GM19324 (cell line): ENCODE results near the gene TXNDC12.
"Not testable (repeated sequence)": the region's sequence is repeated elsewhere in the genome, so short reads cannot be mapped to it uniquely, and the experiment has no call there.

Experiments used
- ATAC-seq: cut with Tn5 transposase; IDR thresholded peaks from one replicate; pipeline ENCODE4 v1.9.1; 2021; ENCODE audit warnings: mild to moderate bottlenecking, moderate library complexity; ENCODE audit not compliant: unreplicated experiment, low FRiP score

The TXNDC12 gene

DNA sequence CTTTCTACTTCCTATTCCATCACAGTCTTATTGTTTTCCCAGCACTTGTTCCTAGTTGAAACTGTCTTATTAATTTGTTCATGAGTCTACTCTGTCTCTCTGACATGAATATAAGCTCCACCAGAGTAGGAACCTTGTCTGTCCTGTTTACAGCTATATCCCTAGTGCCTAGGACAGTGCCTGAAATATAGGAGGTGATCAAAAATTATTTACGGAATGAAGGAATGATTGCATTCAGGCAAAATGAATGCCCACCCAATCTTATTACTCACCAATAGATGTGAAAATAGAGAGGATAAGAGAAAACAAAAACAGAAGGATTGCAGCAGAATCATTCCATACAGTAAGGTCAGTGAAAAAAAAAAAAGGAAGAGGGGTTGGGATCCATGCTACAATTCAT is 1.1 kb downstream of the TXNDC12 start:
- no peak for ATAC-seq

GRCh38 chr1:52049337-52049736 is 5.7 kb downstream of the TXNDC12 start:
- ATAC-seq = not testable (repeated sequence)

- ATAC-seq = not testable (repeated sequence)
Measured at GRCh38 chr1:52045666-52046195, 9.3 kb downstream of the TXNDC12 start.

DNA sequence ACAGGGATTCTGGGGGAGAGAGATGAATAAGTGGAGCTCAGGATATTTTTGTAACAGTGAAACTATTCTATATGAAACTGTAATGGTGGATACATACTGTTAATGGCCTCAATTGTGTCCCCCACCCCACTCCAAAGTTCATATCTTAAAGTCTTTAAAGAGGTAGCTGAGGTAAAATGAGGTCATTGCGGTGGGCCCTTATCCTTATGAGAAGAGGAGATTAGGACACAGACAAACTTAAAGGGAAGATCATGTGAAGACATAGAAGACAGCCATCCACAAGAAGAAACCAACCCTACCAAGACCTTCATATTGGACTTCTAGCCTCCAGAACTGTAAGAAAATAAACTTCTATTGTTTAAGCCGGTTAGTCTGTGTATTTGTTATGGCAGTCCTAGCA is 9.8 kb downstream of the TXNDC12 start:
- no peak for ATAC-seq

- no peak for ATAC-seq
Measured at GRCh38 chr1:52041551-52042185, 13.3 kb downstream of the TXNDC12 start.

GRCh38 chr1:52037909-52038308 is 17.1 kb downstream of the TXNDC12 start:
- ATAC-seq = no peak

- no peak for ATAC-seq
Measured at GRCh38 chr1:52037402-52037814, 17.6 kb downstream of the TXNDC12 start.

DNA sequence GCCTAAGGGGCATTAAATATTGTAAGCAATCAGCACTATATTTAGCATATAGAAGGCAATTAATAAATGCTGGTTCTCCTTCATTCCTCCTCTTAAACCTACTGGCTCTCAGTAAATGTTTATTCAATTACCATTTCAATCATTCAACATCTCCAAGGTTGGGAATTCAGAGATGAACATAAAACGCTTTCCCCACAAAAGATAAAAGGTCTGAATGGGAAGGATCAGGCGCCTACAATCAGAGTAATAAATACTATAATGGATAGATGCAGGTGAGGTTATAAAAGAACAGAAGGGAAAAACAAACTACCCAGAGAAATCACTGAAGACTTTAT is 21.0 kb downstream of the TXNDC12 start:
- ATAC-seq = no peak

- no peak for ATAC-seq
Measured at GRCh38 chr1:52033190-52034049, 21.6 kb downstream of the TXNDC12 start, which contains the start of gene KTI12. Gene KTI12 (minus strand): TSS chr1:52033810. CDS start chr1:52033761, 49 bp downstream.

DNA sequence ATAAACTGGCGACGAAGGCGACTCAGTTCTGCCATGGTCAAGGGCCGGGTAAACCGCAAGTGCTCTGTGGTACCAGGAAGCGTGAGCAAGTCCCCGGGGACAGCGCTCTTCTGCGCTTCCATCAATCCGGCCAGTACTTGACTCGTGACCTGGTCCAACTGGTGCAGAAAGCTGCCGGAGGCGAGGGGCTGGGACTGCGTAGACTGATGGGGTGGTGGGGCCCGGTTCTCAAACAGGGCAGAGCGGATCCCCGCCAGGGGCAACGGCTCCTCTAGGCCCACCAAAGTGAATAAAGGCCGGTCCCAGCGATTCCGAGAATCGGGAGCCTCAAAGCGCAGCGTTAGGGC is 22.2 kb downstream of the TXNDC12 start:
- no peak for ATAC-seq

GRCh38 chr1:52032124-52032784 is 22.7 kb downstream of the TXNDC12 start:
- ATAC-seq = no peak

DNA sequence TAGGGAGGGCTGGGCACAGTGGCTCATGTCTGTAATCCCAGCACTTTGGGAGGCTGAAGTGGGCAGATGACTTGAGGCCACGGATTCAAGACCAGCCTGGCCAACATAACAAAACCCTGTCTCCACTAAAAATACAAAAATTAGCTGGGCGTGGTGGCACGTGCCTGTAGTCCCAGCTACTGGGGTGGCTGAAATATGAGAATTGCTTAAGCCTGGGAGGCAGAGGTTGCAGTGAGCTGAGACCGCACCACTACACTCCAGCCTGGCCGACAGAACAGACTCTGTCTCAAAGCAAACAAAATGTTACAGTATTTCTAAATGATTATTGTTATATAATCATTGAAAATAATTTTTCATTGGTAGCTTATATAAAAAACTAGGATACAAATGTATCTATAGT is 26.2 kb downstream of the TXNDC12 start:
- ATAC-seq = not testable (repeated sequence)

GRCh38 chr1:52028328-52028727 is 26.7 kb downstream of the TXNDC12 start:
- no peak for ATAC-seq

- no peak for ATAC-seq
Measured at GRCh38 chr1:52026278-52026677, 28.7 kb downstream of the TXNDC12 start.

- ATAC-seq = no peak
Measured at GRCh38 chr1:52022133-52022532, 32.9 kb downstream of the TXNDC12 start.

GRCh38 chr1:52008071-52008809 is 46.8 kb downstream of the TXNDC12 start:
- ATAC-seq = no peak

DNA sequence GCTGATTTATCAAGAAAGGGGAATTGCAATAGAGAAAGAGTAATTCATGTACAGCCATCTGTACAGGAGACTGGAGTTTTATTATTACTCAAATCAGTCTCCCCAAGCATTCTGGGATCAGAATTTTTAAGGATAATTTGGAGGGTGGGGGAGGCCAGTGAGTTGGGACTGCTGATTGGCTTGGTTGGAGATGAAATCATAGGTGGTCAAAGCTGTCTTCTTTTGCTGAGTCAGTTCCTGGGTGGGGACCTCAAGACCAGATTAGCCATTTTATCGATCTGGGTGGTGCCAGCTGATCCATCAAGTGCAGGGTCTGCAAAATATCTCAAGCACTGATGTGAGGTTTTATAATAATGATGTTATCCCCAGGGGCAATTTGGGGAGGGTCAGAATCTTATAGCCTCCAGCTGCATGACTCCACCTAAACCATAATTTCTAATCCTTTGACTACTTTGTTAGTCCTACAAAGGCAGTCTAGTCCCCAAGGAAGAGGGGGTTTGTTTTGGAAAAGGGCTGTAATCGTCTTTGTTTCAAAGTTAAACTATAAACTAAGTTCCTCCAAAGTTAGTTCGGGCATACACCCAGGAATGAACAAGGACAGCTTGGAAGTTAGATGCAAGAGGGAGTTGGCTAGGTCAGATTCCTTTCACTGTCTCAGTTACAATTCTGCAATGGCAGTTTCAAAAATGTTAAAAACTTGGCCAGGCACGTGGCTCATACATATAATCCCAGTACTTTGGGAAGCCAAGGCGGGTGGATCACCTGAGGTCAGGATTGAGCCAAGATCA is 47.6 kb downstream of the TXNDC12 start:
- no peak for ATAC-seq

GRCh38 chr1:52006081-52006553 is 48.9 kb downstream of the TXNDC12 start:
- ATAC-seq = not testable (repeated sequence)

GRCh38 chr1:52005548-52005947 is 49.4 kb downstream of the TXNDC12 start:
- ATAC-seq = not testable (repeated sequence)

- no peak for ATAC-seq
Measured at GRCh38 chr1:52003877-52004276, 51.1 kb downstream of the TXNDC12 start.
